Stimulated activated naive CD4-positive, alpha-beta T cell (primary cell): Measurements from ENCODE around the gene ARFIP1.

Experiments
- DNase-seq, 6 experiments: peaks; one replicate each; lab custom pipeline; 2025; lab: John Stamatoyannopoulos, UW

Gene ARFIP1

DNA sequence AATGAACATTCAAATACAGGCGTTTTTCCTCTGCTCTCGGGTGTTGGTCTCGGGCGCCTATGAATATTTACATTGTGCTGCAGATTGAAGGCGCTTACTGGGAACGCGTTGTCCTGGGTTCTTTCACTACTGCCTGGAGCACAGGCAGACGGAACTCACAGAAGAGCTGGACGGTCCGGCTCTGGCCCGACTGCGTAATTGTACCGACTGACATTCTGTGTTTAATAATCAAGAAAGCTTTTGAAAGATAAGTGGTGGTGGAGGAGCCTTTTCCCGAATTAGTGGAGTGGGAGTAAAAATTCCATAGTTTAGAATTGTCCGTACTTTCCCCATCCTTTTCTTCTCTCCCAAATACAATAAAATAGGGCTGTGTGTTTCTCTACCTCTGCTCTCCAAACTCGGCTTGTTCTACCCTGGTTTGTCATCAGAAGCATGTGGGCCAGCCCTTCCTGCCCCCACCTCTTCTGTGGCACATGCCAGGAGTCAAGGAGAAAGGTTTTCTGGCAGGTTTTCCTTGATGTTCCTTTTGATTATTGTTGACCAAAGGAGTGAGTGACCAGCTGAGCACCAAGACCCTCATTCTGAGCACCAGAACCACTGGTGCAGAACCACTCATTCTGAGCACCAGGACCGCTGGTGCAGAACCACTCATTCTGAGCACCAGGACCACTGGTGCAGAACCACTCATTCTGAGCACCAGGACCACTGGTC, 158.6 kb downstream of the ARFIP1 start:
- DNase-seq: no peak

DNA sequence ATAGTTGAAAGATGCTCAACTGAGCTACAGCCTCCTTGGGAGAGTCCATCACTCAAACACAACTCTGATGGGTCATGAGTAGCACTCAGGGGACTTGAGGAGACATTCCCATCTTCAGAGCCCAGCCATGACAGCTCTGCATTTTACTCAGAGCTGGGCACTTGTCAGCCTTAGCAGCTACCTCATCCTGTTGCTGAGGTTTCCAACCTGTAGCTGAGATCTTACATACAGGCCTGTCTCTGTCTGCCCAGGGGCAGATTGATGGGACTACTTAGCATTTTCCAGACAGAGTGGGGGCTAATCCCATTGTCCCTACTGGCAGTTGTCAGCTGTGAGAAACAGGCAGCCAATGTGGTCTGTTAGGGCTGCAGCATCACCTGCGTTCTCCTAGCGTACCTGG, 159.9 kb downstream of the ARFIP1 start:
- no peak for DNase-seq

DNA sequence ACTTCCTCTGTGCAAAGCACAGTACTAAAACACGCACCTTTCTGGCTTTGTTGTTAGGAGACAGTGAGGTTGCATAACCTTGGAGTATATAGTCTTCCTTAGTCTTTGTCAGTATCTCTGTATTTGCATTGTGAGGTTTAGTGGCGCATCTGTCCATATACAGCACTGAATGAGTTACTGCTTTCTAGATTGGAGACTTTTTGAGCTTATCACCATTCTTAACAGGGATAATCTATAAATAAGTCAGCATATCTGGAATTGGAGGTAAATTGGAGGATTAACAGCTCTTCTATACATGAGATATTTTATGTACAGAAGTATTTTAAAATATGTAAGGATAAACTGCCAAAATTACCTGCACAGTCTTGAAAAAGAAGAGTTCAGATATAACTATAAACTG, 160.7 kb downstream of the ARFIP1 start:
- DNase-seq: no peak

DNA sequence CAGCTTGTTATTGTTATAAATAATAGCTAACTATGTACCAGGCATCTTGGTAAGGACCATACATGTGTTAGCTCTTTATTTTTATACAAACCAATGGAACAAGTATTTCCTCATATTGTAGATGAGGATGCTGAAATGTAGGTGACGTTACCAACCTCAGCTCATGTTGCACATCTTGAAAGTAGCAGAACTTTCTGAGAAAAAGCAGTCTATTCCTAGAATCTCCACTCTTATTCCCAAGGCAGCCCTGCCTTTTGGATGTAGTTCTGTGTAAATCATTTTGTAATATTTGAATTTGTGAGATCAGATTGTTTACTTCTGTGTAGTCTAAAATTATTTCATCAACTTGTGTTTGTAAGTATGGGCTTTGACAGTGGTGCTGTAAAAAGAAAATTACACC, 161.7 kb downstream of the ARFIP1 start:
- no peak for DNase-seq

DNA sequence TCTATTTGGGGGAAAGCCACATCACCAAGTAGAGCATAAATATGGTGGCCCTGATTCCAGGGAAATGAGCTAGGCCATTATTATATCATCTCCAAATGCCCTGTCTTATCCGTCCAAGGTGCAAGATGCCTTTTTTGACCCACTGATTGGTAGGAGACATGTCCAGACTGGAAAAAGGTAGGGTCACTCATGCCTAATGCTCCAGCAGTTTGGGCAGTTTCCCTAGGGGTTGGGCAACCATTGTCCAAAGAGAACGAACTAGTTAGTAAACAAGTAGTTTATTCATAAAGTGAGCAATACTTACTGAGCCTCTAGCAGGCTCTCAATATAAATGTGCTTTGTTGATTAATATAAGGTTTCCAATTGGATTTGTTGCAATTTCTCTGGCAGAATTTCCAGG, 162.6 kb downstream of the ARFIP1 start:
- DNase-seq: no peak

DNA sequence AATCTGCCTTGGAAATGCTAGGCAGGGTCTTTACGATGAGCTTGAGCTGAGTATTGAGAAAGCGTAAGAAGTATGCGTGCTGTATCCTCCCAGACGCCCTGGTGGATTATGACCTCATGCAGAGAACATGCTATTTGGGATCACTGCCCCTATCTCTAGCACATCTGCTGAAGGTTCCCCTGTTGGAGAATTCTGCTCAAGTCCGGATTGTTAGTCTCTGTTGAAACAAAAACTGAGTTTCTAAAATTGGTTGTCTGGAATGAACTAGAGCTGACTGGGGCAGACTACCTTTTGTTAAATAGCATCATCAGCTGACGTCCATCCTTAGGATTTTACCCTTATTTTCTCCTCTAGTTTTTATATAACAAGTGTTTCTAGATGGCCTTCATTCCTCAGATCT, 163.9 kb downstream of the ARFIP1 start:
- no peak for DNase-seq

DNA sequence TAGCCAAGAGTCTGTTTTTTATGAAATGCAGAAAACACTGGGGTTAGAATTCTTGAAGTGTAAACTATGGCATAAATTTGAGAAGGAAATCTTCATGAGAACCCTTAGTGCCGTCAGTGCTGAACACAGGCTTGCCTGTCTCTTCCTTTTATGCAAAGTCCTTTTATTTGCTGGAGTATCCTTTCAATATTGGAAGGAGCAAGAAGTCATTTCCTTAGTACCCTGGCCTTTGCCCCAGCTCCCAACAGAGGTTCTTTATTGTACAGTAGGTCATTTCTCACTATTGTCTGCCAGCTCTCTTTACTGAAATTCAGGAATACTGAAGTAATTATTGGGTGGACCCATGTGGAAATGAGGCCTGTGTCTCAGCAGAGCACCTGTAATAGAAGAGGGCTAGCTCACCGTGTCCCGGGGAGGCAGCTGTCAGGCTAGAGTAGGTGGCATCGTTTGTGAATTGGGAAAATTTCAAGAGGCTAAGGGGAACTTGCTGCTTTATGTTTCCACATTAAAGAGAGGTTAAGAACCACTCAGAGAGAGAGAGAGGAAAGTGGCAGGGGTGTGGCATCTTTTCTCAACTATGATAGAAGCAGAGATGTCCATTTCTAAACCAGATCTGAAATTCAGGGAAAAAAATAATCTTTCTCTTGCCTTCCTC, 165.0 kb downstream of the ARFIP1 start:
- no peak for DNase-seq

DNA sequence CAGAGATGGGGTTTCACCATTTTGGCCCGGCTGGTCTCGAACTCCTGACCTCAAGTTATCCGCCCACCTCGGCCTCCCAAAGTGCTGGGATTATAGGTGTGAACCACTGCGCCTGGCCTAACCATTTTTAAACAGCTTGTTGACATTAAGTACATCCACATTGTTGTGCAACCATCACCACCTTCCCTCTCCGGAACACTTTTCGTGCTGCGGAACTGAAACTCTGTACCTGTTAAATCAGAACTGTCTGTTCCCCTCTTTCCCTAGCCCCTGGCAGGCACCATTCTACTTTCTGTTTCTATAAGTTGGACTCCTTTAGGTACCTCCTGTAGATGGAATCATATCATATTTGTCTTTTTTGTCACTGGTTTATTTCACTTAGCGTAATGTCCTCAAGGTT, 165.9 kb downstream of the ARFIP1 start:
- DNase-seq: no peak

DNA sequence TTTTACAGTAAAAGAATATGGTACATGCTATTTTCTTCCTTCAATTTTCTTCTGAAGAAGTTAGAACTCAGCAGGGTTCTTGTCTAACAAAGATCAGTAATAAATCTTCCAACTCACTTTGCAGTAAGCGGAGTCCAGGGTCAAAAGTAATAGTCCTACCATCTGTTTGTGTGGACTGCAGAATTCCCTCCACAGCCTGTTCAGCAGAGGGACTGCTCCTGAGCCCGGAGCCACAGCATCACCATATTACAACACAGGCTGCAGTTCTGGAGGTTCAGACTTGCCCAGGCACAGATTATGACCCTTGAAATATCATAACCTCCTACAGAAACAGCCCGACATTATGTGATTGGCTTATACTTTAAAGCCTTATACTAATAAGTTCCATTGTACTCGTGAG, 166.7 kb downstream of the ARFIP1 start:
- DNase-seq: no peak

DNA sequence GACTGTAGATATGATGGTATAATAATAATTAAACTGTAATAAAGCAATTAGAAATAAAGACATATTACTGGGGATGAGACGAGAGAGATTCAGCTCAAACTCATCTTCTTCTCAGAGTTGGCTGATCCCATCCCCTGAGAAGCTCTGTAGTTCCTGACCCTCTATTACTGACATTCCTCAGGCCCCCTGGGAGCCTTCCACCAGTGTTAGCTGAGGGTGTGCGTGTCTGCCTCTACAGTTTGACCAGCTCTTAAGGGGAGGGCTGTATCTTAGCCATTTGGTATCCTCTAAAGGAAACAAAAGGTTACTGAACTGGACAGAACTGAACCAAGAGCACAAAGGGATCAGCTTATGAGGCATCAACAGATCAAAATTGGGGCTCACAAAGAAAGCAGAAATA, 167.6 kb downstream of the ARFIP1 start:
- no peak for DNase-seq

DNA sequence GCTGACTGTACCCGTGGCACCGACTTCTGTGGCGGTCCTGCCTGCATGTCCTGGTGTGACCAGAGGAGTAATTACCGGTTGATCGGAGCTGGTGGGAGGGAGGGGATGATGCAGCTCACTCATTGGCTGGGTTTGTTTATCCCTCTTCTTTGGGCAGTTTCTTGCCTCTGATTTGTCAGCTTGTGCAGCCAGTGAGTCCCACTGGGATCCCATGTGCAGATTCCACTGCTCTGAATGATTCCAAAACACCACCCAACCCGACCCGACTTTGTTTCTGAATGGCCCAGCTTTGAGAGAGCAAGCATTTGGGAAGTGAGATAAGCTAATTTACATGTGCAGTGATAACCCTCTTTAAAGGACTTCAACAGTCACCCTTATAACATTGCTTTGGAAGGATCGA, 170.2 kb downstream of the ARFIP1 start:
- no peak for DNase-seq

DNA sequence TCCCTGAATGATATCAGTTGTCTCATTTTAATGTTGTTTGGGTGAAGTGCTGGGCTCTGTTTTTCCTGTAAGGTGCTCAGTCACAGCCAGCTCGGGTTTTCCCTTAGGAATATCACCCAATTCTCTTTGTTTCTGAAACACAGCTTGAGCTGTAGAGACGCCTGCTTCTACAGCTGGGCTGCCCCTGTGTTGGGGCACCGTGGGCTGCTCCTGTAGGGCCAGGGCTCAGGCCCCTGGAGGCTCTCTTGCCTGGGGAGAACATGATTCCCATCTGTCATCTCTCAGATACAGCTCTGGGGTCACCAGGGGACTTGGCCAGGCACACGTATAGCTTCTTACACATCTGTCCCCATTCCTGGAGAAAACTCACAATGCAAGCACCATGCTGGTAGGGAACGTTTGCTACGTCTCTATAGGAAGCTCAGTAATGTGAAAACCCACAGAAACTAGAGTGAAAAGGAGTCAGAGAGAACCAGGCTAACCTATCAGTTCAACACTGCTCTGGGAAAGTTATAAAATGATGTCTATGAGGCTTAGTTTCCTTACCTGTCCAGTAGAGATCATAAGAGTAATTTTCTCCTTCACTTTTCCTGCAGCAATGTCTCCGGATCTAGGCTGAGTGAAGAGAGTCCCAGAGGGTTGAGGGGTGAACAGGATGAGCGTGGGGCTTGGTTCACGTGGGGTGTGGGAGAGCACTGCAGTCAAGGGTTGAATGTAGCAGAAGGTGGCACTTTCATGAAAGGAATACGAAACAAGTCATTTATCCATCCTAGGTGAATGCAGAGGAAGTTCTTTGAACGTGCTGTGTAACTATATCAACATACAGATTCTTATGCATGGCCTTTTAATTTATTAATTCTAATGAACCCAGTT, 170.9 kb downstream of the ARFIP1 start:
- DNase-seq: no peak

DNA sequence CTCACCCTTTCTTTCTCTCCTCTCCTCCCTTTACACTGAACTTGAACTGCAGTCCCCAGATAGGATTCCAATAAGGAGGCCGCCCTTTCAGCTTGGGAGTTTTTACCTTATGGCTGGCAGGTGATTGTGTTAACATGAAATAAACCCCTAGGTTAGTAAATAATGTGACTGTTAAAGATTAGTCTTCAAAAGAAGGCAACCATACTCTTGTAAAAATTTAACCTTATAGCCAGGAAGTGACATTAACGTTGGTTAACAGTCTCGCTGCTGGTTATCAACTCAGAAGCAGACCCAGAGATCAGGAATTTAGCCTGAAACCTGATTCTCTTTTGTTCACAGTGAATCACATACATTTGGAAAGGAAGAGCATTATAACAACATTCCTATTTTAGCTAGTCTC, 171.6 kb downstream of the ARFIP1 start:
- no peak for DNase-seq

DNA sequence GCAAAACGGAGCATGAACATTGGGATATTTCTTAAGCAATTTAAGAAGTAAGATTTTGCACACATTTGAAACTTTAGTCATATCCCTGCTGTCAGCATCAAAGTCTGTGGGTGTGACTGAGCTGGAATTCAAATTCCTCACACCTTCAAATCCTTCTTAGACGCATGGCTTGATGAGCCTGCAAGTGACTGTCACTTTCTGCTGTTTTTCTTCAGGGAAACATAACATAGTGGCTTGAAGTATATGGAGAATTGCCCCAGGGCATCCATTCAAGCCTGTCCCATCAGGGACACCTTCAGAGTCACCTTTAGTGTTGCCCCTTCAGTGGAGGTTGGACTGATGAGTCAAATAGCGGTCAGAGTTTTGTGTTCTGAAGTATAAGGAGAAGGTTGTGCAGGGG, 173.8 kb downstream of the ARFIP1 start:
- DNase-seq: no peak

DNA sequence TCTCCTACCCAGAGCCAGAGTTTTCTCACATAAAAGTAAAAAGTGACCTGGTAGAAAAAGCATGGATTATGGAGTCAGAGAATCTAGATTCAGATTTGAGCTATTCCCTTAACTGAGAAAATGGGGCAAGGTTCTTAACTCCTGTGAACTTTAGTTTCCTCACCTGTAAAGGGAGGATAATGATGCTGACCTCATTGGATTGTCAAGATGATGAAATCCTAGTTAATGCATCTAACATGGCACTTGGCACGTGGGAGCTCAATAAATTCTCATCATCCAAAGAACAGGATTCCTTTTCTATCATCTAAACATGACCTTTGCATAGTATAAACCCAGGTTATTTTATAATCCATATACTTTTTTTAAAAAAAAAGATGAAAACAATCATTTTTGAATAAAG, 175.0 kb downstream of the ARFIP1 start:
- no peak for DNase-seq

DNA sequence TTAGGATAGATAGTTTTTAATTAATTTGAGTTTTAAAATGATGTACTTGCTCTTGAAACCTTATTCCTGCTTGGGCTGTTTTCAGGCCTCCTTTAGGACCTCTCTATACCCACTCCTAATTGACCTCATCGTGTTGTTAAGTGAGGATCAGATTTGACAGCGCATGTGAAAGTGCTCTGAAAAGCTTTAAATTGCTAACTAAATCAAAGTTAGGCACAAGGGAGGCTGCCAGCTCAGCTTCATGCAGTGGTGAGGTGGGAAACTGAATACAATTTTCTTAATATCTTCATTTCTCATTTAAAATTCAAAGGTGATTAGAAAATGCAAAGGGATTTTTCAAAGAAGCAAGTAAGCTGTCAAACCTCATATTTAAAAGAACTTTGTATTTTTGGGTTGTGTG, 176.4 kb downstream of the ARFIP1 start:
- DNase-seq: no peak

DNA sequence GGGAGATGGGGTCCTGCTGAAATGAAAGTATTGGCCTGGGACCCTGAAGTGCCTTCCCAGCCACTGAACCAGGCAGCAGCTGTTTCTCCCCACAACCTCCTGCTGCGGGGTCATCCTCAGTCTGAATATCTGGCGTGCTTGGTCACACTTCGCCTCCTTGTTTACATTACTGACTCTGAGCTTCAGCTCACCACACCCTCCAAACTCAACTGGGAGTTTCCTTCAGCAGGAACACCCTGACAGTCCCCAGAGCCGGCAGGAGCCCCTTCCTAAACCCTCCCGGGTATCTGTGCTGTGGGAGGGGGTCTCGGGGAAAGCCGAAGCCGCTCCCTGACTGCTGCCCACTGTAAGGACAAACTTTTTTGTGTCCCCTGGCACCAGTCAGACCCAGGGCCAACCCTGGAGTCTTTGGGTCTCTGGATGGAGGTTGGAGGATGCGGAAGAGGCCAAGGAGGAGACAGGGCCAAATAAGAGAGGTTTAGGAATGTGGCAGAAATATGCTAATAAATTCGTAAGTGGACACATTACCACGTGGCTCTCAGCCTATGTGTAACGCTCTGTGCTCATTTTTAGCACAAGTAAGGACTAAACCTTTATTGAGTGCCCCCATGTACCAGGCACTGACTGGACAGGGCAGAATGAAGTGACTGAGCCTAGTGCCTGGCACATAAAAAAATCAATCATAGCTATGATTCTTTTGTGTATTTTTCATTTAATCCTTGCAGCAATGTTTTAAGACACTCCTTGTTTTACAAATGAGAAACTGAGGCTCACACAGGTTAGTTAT, 177.1 kb downstream of the ARFIP1 start:
- no peak for DNase-seq

DNA sequence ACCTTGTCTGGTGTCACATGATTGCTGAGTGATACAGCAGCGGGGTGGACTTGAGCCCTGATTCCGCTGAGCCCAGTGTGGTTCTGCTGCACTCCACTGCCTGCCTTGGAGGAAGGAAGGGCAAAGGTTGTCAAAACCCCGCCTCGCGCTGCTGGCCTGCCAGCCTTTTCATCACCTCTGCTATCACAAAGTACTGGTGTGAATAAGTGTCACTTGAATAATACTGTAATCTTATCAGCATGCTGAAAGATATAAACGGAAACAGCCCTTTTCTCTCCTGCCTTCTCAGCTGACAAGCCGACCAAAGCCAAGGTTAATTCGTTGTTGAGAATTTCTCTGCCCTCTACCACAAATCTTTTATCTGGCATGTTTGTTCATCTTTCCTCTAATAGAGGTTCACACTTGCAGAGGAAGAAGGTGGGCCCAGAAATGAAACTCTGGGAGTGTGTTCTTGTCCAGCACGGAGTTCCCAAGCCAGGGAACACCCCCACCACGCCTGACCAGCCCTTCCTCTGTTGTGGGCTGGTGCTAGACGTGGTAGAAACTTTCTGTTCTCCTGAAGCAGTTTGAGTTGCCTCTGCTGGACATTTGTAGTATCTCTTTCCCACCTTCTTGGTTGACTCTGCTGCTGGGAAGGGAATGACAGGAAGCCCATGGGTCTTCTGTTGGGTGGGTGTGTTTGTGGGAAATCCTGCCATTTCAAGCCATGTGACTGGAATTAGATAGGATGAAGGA, 177.8 kb downstream of the ARFIP1 start:
- DNase-seq: no peak

DNA sequence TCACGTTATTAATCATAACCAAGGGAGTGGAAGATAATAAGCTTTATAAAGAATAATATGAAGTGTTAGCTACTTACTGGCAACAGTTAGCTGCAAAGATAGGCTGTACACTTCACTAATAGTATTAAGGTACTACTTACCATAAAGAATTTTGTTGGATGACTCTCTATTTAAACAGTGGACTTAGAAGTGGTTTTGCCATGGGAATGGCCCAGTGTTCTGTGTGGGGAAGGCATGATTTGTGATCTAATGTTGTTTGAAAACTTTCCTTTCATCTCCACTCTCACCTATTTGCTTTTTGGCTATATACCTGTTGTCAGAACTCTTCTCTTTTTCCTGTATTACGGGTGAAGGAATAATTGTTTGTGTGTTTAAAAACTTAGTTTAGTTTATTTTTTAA, 179.3 kb downstream of the ARFIP1 start:
- DNase-seq: no peak

DNA sequence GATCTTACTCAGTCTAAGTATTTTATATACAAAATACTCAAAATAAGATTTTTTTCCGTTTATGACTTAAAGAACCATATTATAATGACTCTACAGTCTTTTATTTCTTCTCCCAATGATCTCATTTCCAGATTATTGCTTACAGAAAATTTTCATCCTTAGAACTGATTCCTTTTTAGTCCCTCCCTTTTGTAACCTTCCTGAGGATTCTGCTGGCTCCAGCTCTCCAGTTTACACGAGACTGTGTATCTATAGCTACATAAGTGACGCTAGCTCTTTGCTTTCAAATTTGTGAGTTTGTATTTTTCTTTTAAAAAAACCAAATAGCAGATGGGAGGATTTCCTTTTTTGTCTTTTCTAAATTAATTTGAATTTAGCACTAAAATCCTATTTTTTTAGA, 180.3 kb downstream of the ARFIP1 start:
- DNase-seq: no peak

DNA sequence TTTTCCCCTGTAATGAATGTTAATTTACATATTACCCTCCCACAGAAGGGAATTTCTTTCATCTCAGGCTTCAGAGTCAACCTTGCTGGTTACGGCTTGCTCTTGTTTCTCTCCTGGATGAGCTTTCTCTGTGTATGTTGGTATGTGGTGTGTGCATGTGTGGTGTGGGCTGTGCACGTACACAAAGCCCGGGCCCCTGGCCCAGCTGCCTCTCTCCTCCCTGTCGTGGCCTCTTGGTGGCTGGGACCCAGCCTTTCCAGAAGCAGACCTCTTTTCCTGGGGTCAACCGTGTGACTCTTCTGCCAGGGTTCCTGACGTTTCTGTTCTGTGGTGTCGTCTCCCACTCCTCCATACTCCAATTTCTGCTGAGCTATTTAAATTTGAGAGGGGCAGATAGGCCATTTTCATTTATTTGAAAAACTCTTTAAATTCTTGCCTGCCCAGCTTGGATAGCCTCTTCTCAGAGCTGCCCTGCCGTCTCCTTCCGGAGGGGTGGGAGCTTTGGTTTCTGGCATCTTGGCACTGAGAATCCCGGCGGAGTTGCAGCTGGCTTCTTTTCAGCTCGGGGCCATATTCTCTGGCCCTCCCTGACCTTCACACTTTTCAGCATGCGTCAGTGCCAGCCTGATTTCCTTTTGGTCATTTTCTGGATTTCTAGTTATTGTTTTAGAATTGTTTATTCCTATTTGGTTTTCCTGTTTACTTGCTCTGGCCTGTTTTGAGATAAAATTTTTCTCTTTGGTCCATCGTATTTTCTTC, 181.4 kb downstream of the ARFIP1 start:
- no peak for DNase-seq
